PC-9 (cell line): ENCODE measurements around the gene CD72. TPM values are rescaled to one million over a fixed set of nuclear protein-coding genes. Genes with fewer than 3 reads are reported as not detected.

ENCODE experiments used
- BruUV-seq: library from RNA; stranded (reverse); fragments of 400-500 nt; replicated peaks from 2 replicates; lab custom pipeline; 2021; lab: Mats Ljungman, UMichigan
- CTCF ChIA-PET: fragments of 300-600 bp; sonication (Branson Sonifier 250); formaldehyde crosslinking; loops from one replicate; lab custom pipeline; 2022; ENCODE audit warnings: antibody characterized with exemption; lab: Charles Lee
- POLR2A ChIA-PET: fragments of 300-600 bp; sonication (Branson Sonifier 250); formaldehyde crosslinking; loops from one replicate; lab custom pipeline; 2022; ENCODE audit warnings: antibody characterized with exemption; ENCODE audit not compliant: unreplicated experiment; lab: Charles Lee
- DNase-seq, 2 experiments: peaks; one replicate each; pipeline versions ENCODE4 v3.0.0 to v3.0.0-alpha.2; 2015 to 2022; ENCODE audit warnings: mixed read lengths in 1 of 2
- H2AFZ ChIP-seq: fragments of 200-600 bp; sonication (generic); 2 replicates; pipeline ENCODE4 v1.8.1; 2017; ENCODE audit warnings: antibody characterized with exemption
- H3F3A ChIP-seq: fragments of 200-600 bp; sonication (generic); 2 replicates; pipeline ENCODE4 v1.8.1; 2017; ENCODE audit warnings: antibody characterized with exemption, mild to moderate bottlenecking, low read depth; ENCODE audit not compliant: insufficient read depth
- H3K27ac ChIP-seq: fragments of 200-600 bp; sonication (generic); 2 replicates; pipeline ENCODE4 v1.6.1; 2016; ENCODE audit warnings: mixed run types
- H3K27me3 ChIP-seq: fragments of 200-600 bp; sonication (generic); 2 replicates; pipeline ENCODE4 v1.6.1; 2016; ENCODE audit warnings: low read depth, mixed run types; ENCODE audit not compliant: insufficient read depth
- H3K36me3 ChIP-seq: fragments of 200-600 bp; sonication (generic); 2 replicates; pipeline ENCODE4 v1.6.1; 2016; ENCODE audit warnings: low read depth, mixed run types
- H3K4me1 ChIP-seq: fragments of 200-600 bp; sonication (generic); replicated peaks from 2 replicates; pipeline ENCODE4 v1.6.1; 2016; ENCODE audit warnings: mixed run types; ENCODE audit not compliant: insufficient read depth
- H3K4me2 ChIP-seq: fragments of 200-600 bp; sonication (generic); 2 replicates; pipeline ENCODE4 v1.6.1; 2017; ENCODE audit warnings: mixed run types
- H3K4me3 ChIP-seq: fragments of 200-600 bp; sonication (generic); 2 replicates; pipeline ENCODE4 v1.6.1; 2016; ENCODE audit warnings: mixed run types
- H3K79me2 ChIP-seq: fragments of 200-600 bp; sonication (generic); 2 replicates; pipeline ENCODE4 v1.6.1; 2017; ENCODE audit warnings: low read depth, mixed run types
- H3K9me2 ChIP-seq: fragments of 200-600 bp; sonication (generic); 2 replicates; pipeline ENCODE4 v1.8.1; 2017; ENCODE audit warnings: mild to moderate bottlenecking; ENCODE audit not compliant: insufficient read depth
- H3K9me3 ChIP-seq: fragments of 200-600 bp; sonication (generic); 2 replicates; pipeline ENCODE4 v1.8.1; 2016; ENCODE audit warnings: low read depth; ENCODE audit not compliant: insufficient read depth
- H4K20me1 ChIP-seq: fragments of 200-600 bp; sonication (generic); 2 replicates; pipeline ENCODE4 v1.8.1; 2017; ENCODE audit not compliant: insufficient read depth
- EZH2 ChIP-seq: fragments of 200-600 bp; sonication (generic); IDR thresholded peaks from 2 replicates; pipeline ENCODE4 v1.8.0; 2017; ENCODE audit warnings: antibody characterized with exemption, low read depth
- intact Hi-C: fragments of 100-400 bp; cut with micrococcal nuclease; formaldehyde crosslinking; loops from one replicate; pipeline ENCODE4 v1.10.0; 2022; ENCODE audit not compliant: unreplicated experiment
- total RNA-seq: library from RNA; stranded (reverse); gene quantifications from 2 replicates; pipeline ENCODE4 v1.2.3, GENCODE V29; 2021
- TF ChIP-seq, protein P1 (sequence below): fragments of 200-600 bp; sonication (generic); conservative IDR thresholded peaks from 2 replicates; pipeline ENCODE4 v1.6.1; 2017; ENCODE audit warnings: mixed run types, antibody characterized with exemption, mild to moderate bottlenecking, moderate library complexity

The CD72 gene
- total RNA-seq, 1 experiment from 2014 or later = 3.2 TPM

- no peaks in the 10 kb centered on the region for H3K4me1 ChIP-seq
- no peaks in the 10 kb centered on the region for H3K9me3 ChIP-seq
- ChIA-PET POLR2A (no interaction called here), CTCF (no interaction called here)
- DNase-seq = no peak
- H3K27ac ChIP-seq = no peak overlapping the region
- intact Hi-C loops = no loop called here
- TF ChIP-seq, protein P1, sequence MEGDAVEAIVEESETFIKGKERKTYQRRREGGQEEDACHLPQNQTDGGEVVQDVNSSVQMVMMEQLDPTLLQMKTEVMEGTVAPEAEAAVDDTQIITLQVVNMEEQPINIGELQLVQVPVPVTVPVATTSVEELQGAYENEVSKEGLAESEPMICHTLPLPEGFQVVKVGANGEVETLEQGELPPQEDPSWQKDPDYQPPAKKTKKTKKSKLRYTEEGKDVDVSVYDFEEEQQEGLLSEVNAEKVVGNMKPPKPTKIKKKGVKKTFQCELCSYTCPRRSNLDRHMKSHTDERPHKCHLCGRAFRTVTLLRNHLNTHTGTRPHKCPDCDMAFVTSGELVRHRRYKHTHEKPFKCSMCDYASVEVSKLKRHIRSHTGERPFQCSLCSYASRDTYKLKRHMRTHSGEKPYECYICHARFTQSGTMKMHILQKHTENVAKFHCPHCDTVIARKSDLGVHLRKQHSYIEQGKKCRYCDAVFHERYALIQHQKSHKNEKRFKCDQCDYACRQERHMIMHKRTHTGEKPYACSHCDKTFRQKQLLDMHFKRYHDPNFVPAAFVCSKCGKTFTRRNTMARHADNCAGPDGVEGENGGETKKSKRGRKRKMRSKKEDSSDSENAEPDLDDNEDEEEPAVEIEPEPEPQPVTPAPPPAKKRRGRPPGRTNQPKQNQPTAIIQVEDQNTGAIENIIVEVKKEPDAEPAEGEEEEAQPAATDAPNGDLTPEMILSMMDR = no peak
- TF ChIP-seq EZH2 = no peak
- no peaks in the 10 kb centered on the region for H3K9me2 ChIP-seq
- H2AFZ ChIP-seq = no peak overlapping the region
- BruUV-seq = no TSS peak
- no peaks in the 10 kb centered on the region for H4K20me1 ChIP-seq
- no peak overlapping the region for H3K4me2 ChIP-seq
- H3K27me3 ChIP-seq = no peaks in the 10 kb centered on the region
- no peaks in the 10 kb centered on the region for H3K79me2 ChIP-seq
- H3K4me3 ChIP-seq = no peak overlapping the region
- no peaks in the 10 kb centered on the region for H3F3A ChIP-seq
- no peaks in the 10 kb centered on the region for H3K36me3 ChIP-seq
Observed at GRCh38 chr9:35618854-35619799, 914 bp upstream of the CD72 start.

DNA sequence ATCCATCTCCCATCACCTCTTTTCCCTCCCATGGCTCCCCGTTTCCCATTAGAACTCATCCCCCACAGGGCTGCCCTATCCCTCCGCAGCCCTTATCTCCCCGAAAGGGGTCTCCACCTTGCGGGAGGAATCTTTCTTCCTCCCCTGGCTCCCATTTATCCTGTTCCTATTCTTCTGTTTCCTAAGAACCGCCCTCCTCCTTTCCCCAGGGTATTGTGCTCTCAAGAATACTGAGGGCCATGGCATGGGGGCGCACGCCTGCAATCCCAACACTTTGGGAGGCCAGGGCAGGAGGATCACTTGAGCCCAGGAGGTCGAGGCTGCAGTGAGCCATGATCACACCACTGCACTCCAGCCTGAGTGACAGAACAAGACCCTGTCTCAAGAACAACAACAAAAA lies 665 bp downstream of the CD72 start:
- ChIA-PET CTCF (no interaction called here), POLR2A (no interaction called here)
- no peaks in the 10 kb centered on the region for H4K20me1 ChIP-seq
- no peaks in the 10 kb centered on the region for H3K9me2 ChIP-seq
- no peaks in the 10 kb centered on the region for H3K4me1 ChIP-seq
- no peaks in the 10 kb centered on the region for H3K27me3 ChIP-seq
- H3K4me3 ChIP-seq = no peak overlapping the region
- H3F3A ChIP-seq = no peaks in the 10 kb centered on the region
- TF ChIP-seq, protein P1 = no peak
- TF ChIP-seq EZH2 = no peak
- H3K36me3 ChIP-seq = no peaks in the 10 kb centered on the region
- H3K79me2 ChIP-seq = no peaks in the 10 kb centered on the region
- no peaks in the 10 kb centered on the region for H3K9me3 ChIP-seq
- BruUV-seq = no TSS peak
- no peak overlapping the region for H3K4me2 ChIP-seq
- H2AFZ ChIP-seq = no peak overlapping the region
- no peak overlapping the region for H3K27ac ChIP-seq
- intact Hi-C loops = no loop called here
- DNase-seq = no peak

GRCh38 chr9:35616681-35617459 lies 1.3 kb downstream of the CD72 start:
- Histone ChIP-seq H3K4me2 (no peak overlapping the region), H3K4me1 (no peaks in the 10 kb centered on the region), H3F3A (no peaks in the 10 kb centered on the region), H3K36me3 (no peaks in the 10 kb centered on the region), H3K9me3 (no peaks in the 10 kb centered on the region), H2AFZ (no peak overlapping the region), H3K27me3 (no peaks in the 10 kb centered on the region), H3K4me3 (no peak overlapping the region), H3K27ac (no peak overlapping the region), H3K79me2 (no peaks in the 10 kb centered on the region), H4K20me1 (no peaks in the 10 kb centered on the region), H3K9me2 (no peaks in the 10 kb centered on the region)
- intact Hi-C loops = no loop called here
- TF ChIP-seq, protein P1 = no peak
- no peak for TF ChIP-seq EZH2
- no TSS peak for BruUV-seq
- POLR2A ChIA-PET = no interaction called here
- no peak for DNase-seq
- CTCF ChIA-PET = no interaction called here
